HG03558 (cell line): Measurements from ENCODE around the gene PPP3R1.
A peak's percentile ranks its signal among the peaks of the same experiment; 100 is the strongest.

Experiments
- ATAC-seq: cut with Tn5 transposase; IDR thresholded peaks from one replicate; pipeline ENCODE4 v1.9.1; 2021; ENCODE audit warnings: moderate number of reproducible peaks; ENCODE audit not compliant: unreplicated experiment; ENCODE audit errors: extremely low read depth

PPP3R1 gene

DNA sequence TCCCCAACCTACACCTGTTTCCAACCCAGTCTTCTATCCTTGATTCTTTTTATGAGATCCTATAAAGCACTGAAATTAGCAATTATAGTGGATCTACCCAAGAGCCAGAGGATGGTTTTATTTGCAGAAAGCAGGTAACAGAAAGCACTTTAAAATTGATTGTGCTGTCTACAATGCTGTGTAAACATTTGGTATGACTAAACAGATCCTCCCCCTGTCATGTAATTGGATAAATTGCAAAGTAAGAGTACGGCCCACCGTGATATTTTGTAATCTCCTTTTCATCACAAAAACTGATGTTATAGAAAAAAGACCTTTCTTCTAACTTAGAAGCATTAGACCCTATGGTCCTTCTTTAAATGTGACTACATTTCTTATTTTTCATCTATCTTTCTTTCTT lies 11.3 kb upstream of the PPP3R1 start:
- ATAC-seq: no peak

DNA sequence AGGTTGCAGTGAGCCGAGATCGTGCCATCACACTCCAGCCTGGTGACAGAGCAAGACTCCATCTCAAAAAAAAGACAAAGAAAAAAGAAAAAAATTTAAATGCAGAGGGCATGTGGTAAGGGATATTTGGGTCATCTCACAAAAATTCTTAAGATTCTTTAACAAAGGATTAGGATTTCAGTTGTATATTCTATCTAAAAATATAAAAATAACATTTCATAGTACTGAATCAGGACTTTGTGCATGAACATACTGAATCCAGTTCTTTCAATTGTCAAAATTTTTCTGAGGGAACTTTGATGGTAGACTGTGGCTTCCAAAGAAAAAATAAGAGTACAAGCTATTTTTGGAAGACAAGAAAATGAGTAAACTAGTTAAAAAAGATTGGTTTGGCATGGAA lies 6.5 kb upstream of the PPP3R1 start:
- ATAC-seq: no peak

DNA sequence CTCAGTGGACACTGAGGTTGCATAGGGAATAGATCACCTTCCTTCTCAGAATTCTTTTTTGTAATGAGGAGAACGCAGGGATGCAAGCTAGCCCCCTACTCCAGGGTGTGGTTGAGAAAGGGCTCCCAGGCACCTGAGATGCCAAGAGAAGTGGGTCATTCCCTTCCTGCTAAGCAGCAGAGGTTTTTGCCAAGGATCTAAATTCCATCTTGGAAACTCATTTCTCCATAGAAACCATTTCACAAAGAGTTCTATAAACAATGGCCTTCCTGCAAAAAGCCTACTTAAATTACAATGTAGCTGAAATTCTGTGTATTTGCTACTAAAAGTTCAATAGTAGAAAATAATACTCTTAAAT lies 3.7 kb upstream of the PPP3R1 start:
- no peak for ATAC-seq

DNA sequence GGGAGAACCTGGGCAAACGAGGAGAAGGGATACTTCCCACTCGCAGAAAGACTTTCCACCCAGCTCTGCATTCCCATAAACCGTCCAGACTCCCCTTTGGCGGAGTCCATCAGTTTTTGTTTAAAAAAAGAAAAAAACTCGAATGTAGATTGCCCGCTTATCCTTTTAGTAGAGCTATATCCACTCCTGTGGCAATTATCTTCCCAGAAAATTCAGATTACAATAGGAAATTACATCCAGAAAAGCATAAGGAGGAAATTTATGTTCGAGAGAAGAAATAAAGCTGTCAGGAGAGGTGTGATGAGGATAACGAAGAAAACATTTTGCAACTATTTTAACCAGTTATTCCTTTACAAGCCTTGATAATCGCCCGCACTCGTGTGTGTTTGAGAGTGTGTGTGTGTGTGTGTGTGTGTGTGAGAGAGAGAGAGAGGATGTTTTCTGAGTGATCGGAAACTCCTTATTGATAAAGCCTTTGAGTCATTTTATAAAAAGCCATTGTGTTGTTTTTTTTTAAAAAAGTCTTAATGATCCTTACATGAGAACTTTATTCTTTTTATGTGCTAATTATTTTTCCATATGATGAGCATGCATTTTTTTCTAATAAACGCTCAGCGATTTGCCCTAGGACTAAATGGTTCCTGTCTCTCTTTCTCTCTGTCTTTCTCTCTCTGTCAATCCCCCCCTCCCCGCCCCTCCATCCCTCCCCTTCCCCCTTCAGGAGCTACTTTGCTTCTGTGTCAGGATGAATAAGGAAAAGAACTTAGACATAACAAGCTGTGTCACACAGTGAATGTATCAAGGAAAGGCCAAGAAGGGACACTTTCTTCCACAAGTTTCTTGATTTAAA lies 1.1 kb upstream of the PPP3R1 start:
- ATAC-seq: no peak

DNA sequence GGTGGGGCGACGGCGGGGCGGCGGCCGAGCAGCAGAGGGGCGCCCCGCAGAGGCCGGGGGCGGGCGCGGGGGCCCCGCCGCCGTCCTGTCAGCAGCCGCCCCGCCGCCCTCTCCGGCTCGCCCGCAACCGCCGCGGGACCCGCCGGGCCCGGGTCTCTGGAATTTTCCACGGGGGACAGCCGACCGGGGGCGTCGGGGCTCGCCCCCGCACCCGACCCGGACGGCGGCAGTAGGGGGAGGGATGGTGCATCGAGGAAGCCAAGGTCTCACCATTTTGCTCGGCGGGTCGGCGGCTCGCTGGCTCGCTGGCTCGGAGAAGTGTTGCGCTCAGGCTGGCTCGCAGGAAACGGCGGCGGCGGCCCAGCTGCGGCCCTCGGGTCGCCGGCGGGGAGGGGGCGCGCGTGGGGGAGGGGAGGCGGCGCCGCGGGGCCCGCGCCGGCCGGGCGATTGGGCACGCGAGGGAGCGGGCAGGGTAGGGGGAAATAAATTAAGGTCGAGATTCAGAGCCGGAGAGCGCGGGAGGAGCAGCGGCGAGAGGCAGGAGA lies 405 bp downstream of the PPP3R1 start:
- ATAC-seq: no peak

DNA sequence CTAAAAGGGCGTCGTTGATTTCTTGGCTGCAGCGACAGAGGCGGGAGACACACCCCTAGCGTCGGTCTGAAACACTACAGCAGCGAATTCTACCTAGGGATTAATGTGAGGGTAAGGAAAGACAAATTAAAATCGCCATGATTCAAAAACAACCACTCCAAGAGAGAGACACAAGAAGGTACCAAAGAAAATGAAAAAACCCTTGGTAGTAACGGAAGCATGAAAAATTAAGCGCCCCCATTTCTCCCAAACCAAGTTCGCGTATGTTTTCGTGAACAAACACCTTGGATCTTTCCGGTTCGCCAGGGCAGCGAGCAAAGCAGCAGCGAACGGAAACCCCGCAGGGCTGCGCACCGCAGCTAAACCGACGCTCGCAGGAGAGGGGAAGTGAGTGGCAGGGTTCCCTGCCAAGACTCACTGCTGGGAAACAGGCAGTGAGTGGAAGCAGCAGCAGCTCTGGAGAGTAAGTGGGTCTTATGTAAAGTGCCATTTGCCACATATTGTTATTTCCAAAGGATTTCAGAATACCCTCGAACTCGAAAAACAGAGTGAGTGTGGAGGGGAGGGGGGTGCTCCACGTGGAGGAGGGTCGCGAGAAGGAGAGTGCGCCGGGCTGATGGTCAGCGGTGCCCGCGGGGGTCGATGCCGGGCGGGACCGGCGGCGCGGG lies 1.0 kb downstream of the PPP3R1 start:
- ATAC-seq: peak; percentile 31

DNA sequence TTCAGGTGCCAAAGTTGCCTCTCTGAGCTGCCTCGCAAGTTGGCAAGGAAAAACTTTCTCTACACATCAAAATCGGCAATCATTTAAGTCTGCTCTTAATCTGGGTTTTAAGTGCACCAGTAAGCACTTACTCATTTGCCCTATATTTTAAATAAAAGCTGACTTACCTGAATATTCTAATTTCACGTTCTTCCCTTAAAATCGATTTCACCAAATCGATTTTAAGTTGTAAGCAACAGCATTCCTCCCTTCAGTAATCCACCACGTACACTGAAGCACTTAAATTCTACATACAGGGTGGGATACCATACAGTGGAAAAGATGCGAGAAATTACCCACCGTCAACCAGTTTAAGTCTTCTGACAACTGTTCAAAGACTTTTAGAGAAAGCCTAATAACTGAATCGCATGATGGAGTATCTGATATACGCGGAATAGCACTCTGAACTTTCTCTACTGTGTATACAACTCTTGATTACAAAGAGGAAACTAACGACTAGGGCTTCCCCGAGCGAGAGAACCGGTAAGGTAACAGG lies 1.6 kb downstream of the PPP3R1 start:
- no peak for ATAC-seq

DNA sequence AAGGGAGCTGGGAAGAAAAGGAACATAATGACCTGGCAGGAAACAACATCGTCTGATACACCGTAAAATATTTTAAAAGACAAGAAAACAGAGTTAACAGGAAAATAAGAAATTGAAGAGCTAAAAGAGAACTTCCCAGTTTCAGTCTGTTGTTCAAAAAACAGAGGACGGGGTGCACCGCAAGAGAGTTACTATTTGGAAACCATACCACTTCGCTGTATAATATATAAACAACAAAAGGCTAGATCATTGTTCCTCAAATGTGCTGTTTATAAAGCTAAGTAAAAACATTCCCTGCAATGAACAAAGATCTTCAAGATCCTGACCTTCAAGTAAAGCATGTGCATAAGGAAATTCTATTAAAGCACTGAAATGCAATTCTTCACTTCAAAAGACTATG lies 2.1 kb downstream of the PPP3R1 start:
- ATAC-seq: no peak

DNA sequence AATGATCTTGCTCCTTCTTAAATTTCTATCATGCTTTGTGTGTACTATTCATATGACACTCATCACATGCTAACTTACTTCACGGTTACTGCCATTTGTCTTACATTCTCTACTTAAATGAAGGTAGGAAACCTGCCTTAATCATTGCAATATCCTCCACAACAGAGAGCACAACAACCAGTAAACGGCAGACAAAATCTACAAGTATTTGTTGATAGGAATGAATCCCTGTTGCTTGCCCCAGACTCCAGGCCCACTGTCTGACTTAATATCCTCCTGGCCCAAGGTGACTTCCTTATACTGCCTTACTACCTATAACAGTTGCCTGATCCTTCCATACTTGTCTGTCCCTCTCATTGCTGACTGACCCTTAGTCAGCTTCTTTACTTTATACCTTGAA lies 3.5 kb downstream of the PPP3R1 start:
- ATAC-seq: no peak

DNA sequence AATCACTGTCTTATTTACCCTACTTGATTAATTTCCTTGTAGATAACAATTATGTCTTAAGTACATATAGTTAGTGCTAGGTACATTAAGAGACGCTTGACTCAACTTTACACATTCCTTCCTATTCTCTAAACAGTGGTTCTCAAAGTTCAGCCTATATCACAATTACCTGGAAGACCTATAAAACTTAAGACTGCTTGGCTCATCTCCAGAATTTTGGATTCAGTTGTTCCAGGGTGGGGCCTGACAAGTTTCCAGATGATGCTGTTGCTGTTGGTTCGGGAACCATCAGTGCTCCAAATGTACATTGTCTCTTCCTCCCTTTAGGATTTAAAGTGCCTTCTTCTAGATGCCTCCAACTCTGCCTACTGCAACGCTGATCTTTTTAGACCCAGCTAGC lies 4.0 kb downstream of the PPP3R1 start:
- ATAC-seq: no peak

DNA sequence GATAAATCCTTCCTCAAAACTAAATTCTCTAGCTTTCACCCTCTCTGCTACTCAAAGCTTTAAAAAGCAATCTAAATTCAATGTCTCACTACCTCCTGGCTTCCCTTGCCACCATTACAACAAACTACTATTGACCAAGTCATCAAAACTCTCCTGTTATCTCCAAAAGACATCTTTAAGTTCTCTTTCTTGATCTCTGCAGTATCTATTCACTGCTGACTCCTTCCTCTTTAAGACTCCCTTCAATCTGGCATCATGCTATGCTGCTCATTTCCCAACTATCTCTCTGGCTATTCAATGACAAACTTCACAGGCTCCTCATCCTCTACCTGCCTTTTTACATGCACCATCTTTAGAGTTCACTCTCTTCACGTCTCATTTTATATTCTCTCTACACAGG lies 5.9 kb downstream of the PPP3R1 start:
- ATAC-seq: no peak

DNA sequence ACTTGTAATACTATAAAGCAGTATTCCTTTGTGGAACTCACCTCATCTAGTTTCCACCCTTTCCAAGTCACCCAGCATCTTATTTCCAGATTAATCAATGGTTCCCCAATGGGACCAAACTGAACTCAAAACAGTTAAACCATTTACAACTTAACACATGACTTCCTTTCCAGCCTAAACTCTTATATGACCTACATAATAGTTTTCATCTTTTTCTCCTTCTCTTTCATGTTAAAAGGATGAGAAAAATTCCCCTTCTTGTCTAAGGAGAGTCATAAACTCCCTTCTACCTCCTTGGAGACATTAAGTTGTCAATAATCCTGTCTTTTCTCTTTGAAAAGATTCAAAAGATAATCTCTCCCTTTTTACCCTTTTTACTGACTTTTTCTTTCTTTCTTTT lies 6.7 kb downstream of the PPP3R1 start:
- ATAC-seq: no peak

DNA sequence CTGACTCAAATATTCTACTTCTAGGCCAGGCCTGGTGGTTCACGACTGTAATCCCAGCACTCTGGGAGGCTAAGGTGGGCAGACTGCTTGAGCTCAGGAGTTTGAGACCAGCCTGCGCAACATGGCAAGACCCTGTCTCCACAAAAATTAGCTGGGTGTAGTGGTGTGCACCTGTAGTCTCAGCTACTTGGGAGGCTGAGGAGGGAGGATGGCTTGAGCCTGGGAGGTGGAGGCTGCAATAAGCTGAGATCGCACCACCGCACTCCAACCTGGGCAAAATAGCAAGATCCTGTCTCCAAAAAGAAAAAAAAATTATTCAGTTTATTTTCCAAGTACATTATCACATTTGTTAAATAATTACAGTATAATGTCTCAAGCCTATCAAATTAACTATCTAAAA lies 7.3 kb downstream of the PPP3R1 start:
- no peak for ATAC-seq

DNA sequence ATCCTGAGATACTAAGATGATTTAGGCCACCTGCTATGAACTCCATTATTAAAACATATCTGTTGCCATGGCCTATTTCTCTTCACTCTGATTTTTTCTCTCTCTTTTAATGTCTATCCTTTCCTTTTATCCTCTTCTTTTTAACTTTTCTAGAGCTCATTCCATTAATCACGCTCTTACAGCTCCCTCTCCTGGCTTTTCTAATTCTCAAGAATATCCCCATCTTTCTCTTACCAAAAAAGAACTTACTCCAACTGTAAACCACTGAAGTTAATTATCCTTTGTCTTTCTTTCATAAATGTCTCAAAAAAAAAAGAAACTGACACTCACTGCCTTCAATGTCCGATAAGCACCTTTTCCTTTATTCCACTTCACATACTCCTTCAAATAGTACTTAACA lies 7.9 kb downstream of the PPP3R1 start:
- ATAC-seq: no peak

DNA sequence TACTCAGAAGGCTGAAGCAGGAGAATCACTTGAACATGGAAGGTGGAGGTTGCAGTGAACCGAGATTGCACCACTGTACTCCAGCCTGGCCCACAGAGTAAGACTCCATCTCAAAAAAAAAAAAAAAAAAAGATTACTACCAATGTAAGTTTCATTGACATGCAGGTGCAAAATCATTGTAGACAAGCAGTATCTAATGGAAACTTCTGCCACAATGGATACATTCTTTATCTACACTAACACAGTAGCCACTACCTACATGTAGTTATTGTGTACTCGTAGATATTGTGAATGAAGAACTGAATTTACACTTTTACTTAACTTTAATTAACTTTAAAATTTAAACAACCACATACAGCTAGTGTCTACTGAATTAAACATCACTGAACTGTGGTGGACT lies 10.6 kb downstream of the PPP3R1 start:
- no peak for ATAC-seq

DNA sequence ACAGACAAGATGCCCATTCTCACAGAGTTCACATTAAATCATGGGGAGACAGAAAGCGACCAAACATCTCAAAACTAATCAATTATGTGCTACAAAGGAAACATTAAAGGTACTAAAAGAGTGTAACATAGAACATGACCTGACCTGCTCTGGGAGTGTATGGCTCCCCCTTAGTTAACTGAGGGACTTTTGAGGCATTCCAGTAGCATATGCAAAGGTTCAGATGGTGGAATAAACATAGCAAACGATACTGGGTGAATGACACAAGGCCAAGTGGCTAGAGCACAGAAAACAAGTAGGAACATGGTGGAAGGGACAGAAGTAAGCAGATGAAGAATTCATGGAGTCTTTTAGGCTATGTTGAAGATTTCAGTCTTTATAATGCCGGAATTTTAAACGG lies 11.9 kb downstream of the PPP3R1 start:
- ATAC-seq: no peak

DNA sequence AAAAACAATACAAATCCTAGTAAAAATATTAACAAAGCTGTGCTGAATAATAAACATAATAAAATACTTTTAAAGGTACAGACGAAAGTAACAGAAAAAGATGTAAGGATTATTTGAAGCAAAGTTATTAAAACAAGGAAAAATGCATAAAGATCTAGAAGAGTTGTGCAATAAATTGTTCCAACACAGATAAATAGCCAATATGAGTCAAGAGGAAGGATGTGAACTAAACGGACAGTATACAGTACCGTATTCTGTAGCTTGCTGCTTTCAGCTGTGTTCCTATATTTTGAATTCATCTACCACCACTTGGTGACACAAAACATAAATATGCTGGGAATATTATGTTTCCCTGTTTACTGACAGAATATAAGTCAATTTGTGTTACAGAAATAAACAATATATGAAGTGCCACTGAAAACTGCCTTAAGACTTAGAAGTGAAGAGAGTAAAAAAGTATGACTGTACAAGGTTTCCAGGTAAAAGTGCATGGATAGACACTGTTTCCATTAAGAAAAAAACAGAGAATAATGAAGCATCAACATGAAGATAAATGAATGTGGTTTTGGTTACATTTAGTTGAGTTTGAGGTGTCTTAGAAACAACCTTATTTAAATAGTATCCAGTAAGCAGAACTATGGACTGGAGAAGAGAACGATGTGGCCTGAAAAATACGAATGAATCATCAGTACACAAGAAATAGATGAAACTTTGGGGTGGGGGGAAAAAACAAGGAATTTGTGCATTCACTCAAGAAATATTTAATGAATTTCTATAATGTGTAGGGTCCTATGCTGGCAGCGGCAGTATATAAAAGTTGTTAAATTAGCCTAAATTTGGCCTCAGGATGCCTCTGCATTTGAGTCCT lies 13.1 kb downstream of the PPP3R1 start:
- ATAC-seq: no peak

DNA sequence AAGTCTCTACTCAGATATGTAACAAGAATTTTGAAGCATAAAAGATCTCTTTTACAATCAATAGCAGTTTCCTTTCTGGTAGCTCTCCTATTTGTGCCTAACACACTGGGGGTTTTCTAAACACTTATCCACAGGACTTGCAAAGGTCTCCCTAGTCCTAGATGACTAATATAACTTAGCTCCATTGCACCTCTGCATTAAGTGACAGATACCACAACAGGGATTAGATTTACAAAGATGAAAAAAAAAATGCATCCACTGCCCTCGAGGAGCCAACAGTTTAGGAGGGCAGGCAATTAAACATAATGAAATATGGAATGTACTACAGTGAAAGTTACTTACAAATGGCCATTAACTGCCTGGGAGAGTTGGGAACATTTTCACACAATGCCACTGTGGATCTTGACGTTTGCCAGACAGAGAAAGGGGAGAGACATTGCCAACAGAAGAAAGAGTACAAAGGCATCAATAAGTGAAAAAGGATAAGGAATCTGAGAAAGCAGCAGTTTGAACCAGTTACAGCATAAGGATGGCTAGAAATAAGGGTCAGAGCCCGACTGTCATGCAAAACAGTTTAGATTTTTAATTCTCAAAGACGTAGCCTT lies 14.3 kb downstream of the PPP3R1 start:
- no peak for ATAC-seq

DNA sequence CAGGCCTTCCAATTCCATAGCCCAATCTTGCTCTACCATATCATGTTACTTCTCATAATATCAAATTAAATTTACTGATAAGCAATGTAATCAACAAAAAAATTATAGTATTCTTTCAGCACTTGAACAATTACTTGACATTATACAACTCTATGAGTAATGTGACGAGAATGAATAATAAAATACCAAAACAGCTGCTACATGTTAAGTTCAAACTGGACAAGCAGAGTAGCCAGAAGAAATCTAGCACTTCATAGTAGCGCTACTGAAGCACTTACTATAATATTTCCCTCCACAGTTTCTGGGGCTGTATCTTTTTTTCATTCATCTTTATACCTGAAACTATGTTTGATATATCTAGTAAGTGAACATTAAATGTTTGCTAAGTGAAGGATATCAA lies 14.9 kb downstream of the PPP3R1 start:
- no peak for ATAC-seq

DNA sequence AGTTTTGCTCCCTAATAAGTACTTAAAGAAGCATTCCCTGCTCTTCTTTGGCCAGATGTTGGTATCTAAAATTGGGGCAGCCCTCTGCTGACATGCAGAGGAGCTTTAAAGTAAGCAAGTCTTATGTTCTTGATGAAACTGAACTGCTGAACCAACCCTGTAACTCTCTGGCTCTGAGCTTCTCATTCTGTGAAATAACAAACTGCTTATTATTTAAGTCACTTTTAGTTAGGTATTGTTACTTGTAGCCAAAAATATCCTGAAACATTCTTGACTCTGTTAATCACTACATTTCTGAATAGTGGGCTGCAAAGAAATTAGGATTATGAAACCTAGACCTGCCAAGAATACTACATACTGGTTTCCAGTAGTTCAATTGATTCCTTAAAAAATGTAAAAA lies 15.5 kb downstream of the PPP3R1 start:
- no peak for ATAC-seq
